ENCODE results near the gene CD81. TPM values are rescaled to one million over a fixed set of nuclear protein-coding genes. Genes with fewer than 3 reads are reported as not detected.
A peak's percentile ranks its signal among the peaks of the same experiment; 100 is the strongest.

Gene CD81
- total RNA-seq, 1 experiment from 2014 or later = 183 TPM

DNA sequence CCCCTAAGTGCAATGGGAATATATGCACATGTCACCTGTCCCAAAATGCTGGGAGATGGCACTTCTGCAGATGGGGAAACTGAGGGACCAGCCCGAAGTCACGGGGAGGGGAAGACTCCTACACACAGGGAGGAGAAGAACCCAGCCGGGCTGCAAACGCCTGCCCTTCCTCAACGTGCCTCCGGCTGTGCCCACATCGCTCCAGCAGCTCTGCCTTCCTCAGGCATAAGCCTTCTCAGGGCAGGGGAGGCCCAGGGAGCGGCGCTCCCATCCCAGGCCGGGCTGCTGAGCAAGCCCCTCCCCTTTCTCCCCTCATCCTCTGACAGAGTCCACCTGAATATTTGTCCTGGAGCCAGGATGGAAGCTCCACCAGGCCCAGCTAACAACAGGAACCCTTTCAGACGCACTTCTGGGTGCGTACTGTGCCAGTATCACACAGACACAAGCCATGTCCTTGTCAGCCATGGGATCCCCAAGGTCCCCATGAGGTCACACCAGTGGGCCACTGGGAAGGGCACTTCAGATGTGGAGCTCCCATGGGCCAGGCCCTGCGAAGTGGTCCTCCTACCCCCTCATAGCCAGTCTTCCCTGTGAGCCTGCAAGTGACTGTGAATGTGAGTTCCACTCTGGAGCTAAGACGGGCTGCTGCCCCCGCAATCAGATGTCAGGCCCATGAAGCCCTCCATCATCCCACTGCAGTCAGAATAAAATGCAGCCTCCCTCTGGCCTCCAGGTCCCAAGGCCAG lies 2.5 kb upstream of the CD81 start:
- intact Hi-C loops (cut with micrococcal nuclease) = no loop called here
- Mint-ChIP-seq H3K27ac (ENCODE audit: low read depth, unreplicated experiment) (no peak overlapping the region), H3K4me1 (ENCODE audit: insufficient read depth, unreplicated experiment) (peaks cover 10% of the 10 kb centered on the region), H3K36me3 (ENCODE audit: insufficient read depth, unreplicated experiment) (no peaks in the 10 kb centered on the region), H3K4me3 (ENCODE audit: unreplicated experiment) (no peak overlapping the region), H3K27me3 (ENCODE audit: insufficient read depth, unreplicated experiment) (no peaks in the 10 kb centered on the region), H3K9me3 (ENCODE audit: unreplicated experiment) (no peaks in the 10 kb centered on the region)
- TF ChIP-seq CTCF (IDR thresholded peaks at IDR 0.05; ENCODE audit: unreplicated experiment) = no peak
- BruUV-seq (replicated peaks) = no TSS peak
- POLR2A ChIA-PET = no interaction called here
- CTCF ChIA-PET = interaction anchor here (0.6 to 1.4 kb wide), 2 partner anchors 46 to 156 kb away, joined by 4 read pairs; no protein-coding TSS in a partner anchor
- no peak for DNase-seq (ENCODE audit: unreplicated experiment)

DNA sequence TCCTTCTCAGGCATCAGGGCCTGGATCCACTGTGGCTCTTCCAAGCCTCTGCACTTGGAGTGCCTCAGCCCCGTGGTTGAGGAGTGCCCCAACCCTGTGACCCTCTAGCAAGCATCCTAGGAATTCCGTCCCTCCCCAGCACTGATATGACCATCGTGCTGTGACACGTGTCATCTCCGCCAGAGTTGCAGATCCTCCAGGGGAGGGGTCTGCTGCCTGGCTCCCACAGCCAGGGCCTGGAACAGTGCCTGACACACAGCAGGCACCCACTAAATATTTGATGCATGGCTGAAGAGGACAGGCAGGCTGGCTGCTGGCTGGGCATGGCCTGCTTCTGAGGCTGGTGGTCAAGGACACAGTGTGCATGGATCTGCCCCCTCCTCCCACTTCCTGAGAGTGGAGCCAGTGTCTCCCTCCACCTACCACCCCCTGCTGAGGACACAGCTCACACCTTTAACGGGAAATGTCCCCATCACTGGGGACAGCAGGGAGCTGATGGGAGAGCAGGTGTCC lies 1.7 kb upstream of the CD81 start:
- Mint-ChIP-seq H3K4me1 (ENCODE audit: insufficient read depth, unreplicated experiment) (peaks cover 16% of the 10 kb centered on the region), H3K9me3 (ENCODE audit: unreplicated experiment) (no peaks in the 10 kb centered on the region), H3K36me3 (ENCODE audit: insufficient read depth, unreplicated experiment) (no peaks in the 10 kb centered on the region), H3K27ac (ENCODE audit: low read depth, unreplicated experiment) (peak overlapping the region; percentile 23), H3K27me3 (ENCODE audit: insufficient read depth, unreplicated experiment) (no peaks in the 10 kb centered on the region), H3K4me3 (ENCODE audit: unreplicated experiment) (no peak overlapping the region)
- no peak for DNase-seq (ENCODE audit: unreplicated experiment)
- POLR2A ChIA-PET = no interaction called here
- CTCF ChIA-PET = interaction anchor here (0.7 to 2.0 kb wide), 3 partner anchors 44 to 85 kb away, joined by 3 to 6 read pairs (median 4); no protein-coding TSS in a partner anchor
- BruUV-seq (replicated peaks) = no TSS peak
- intact Hi-C loops (cut with micrococcal nuclease) = no loop called here
- no peak for TF ChIP-seq CTCF (IDR thresholded peaks at IDR 0.05; ENCODE audit: unreplicated experiment)

DNA sequence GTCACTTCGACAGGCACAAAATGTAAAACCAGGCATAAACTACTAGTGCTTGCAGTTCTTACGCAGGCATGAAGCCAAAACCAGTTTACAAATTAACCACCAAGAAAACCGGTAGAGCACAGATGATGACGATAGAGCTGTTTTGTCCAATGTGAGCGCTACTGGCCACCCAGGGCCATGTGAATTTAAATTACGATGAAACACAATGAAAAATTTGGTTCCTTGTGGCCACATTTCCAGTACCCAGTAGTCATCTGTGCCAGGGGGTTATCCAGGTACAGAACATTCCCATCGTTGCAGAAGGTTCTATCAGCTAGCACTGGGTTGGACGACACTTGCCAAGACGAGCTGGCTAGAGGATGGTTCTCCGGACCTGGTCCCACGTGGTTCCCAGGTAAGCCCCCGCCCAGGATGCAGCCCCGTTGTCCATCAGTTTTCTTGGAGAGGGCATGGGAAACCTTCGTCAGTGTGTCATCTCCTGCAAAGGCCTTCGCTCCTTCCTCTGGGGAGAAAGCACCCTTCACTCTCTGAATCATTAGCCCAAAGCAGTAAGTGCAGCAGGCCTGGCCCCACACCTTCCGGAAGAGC lies 1.1 kb upstream of the CD81 start:
- CTCF ChIA-PET = interaction anchor here (0.6 to 2.0 kb wide), 4 partner anchors 8 to 85 kb away, joined by 3 to 6 read pairs (median 4); no protein-coding TSS in a partner anchor
- intact Hi-C loops (cut with micrococcal nuclease) = no loop called here
- no TSS peak for BruUV-seq (replicated peaks)
- Mint-ChIP-seq H3K4me1 (ENCODE audit: insufficient read depth, unreplicated experiment) (peaks cover 18% of the 10 kb centered on the region), H3K27me3 (ENCODE audit: insufficient read depth, unreplicated experiment) (no peaks in the 10 kb centered on the region), H3K9me3 (ENCODE audit: unreplicated experiment) (no peaks in the 10 kb centered on the region), H3K4me3 (ENCODE audit: unreplicated experiment) (peak overlapping the region; percentile 79), H3K36me3 (ENCODE audit: insufficient read depth, unreplicated experiment) (no peaks in the 10 kb centered on the region), H3K27ac (ENCODE audit: low read depth, unreplicated experiment) (peak overlapping the region; percentile 23)
- no peak for TF ChIP-seq CTCF (IDR thresholded peaks at IDR 0.05; ENCODE audit: unreplicated experiment)
- POLR2A ChIA-PET = interaction anchor here (0.6 kb wide), 1 partner anchor 48 kb away, joined by 4 read pairs; no protein-coding TSS in a partner anchor
- DNase-seq (ENCODE audit: unreplicated experiment) = no peak
